Thyroid gland (tissue), 4 donors: ENCODE measurements around the gene FRYL.

Experiments used
- CTCF ChIP-seq, 6 experiments: fragments of 200-600 bp in 3 of 6; fragments of 450-650 bp in 3 of 6; sonication (generic) in 3 of 6; IDR thresholded peaks; one replicate each; pipeline ENCODE4 v1.5.1; 2016 to 2019; ENCODE audit warnings: antibody characterized with exemption in 6 of 6, mild to moderate bottlenecking in 2 of 6, inconsistent platforms in 1 of 6, moderate library complexity in 1 of 6
- POLR2A ChIP-seq, 2 donors: fragments of 450-650 bp; IDR thresholded peaks; one replicate each; pipeline ENCODE4 v1.6.1; 2017; ENCODE audit warnings: antibody characterized with exemption in 2 of 2, mild to moderate bottlenecking in 2 of 2, moderate library complexity in 1 of 2

GRCh38 chr4:48796191-48796926, 16.3 kb upstream of the FRYL start:
- TF ChIP-seq CTCF (IDR thresholded peaks at IDR 0.05), result no peak
- TF ChIP-seq POLR2A (IDR thresholded peaks at IDR 0.05), result no peak
